Keratinocyte (primary cell): ENCODE results near the gene FOXA1. TPM values are rescaled to one million over a fixed set of nuclear protein-coding genes. Genes with fewer than 3 reads are reported as not detected.

ENCODE experiments used
- DNase-seq: peaks from one replicate; pipeline ENCODE4 v3.0.0-alpha.2; 2011; ENCODE audit warnings: low read depth, missing footprints, low spot score
- FAIRE-seq: peaks from 2 replicates; lab custom pipeline; 2011; peaks lifted over from hg19 to GRCh38; lab: Jason Lieb, UNC
- H2AFZ ChIP-seq: 2 replicates; pipeline ENCODE4 v1.6.0; 2012; ENCODE audit warnings: low read length, control low read depth, inconsistent platforms; ENCODE audit not compliant: control insufficient read depth
- H3K27ac ChIP-seq: 2 replicates; pipeline ENCODE4 v1.5.1; 2011; ENCODE audit warnings: low read length; ENCODE audit not compliant: control insufficient read depth, insufficient read depth
- H3K27me3 ChIP-seq: 3 replicates; pipeline ENCODE4 v1.6.0; 2011; ENCODE audit warnings: low read length; ENCODE audit not compliant: control insufficient read depth, insufficient read depth; ENCODE audit errors: extremely low read depth
- H3K36me3 ChIP-seq, 2 experiments: 2 replicates in 1 of 2; 3 replicates in 1 of 2; pipeline ENCODE4 v1.5.1; 2011; ENCODE audit warnings: low read length in 2 of 2, mild to moderate bottlenecking in 1 of 2; ENCODE audit not compliant: control insufficient read depth in 2 of 2, insufficient read depth in 2 of 2; ENCODE audit errors: extremely low read depth in 1 of 2
- H3K4me1 ChIP-seq: 3 replicates; pipeline ENCODE4 v1.5.1; 2011; ENCODE audit warnings: low read length; ENCODE audit not compliant: control insufficient read depth, insufficient read depth; ENCODE audit errors: extremely low read depth
- H3K4me2 ChIP-seq: 3 replicates; pipeline ENCODE4 v1.6.0; 2011; ENCODE audit warnings: low read depth, low read length; ENCODE audit not compliant: control insufficient read depth, insufficient read depth; ENCODE audit errors: extremely low read depth
- H3K4me3 ChIP-seq, 3 experiments: fragments of 200-600 bp in 1 of 3; sonication (generic) in 1 of 3; 2 replicates in 2 of 3; 3 replicates in 1 of 3; pipeline ENCODE4 v1.5.1; 2011 to 2016; ENCODE audit warnings: low read length in 3 of 3, mild to moderate bottlenecking in 3 of 3, control low read depth in 2 of 3, inconsistent platforms in 1 of 3, low read depth in 1 of 3, mixed read lengths in 1 of 3, mixed run types in 1 of 3, moderate library complexity in 1 of 3; ENCODE audit not compliant: control insufficient read depth in 2 of 3, insufficient read depth in 2 of 3; ENCODE audit errors: extremely low read depth in 1 of 3
- H3K79me2 ChIP-seq: 2 replicates; pipeline ENCODE4 v1.6.0; 2012; ENCODE audit warnings: low read length; ENCODE audit not compliant: control insufficient read depth, insufficient read depth
- H3K9ac ChIP-seq: 3 replicates; pipeline ENCODE4 v1.6.0; 2011; ENCODE audit warnings: low read length; ENCODE audit not compliant: control insufficient read depth, insufficient read depth; ENCODE audit errors: extremely low read depth
- H3K9me1 ChIP-seq: 3 replicates; pipeline ENCODE4 v1.6.0; 2011; ENCODE audit warnings: low read length; ENCODE audit not compliant: control insufficient read depth, insufficient read depth; ENCODE audit errors: extremely low read depth
- H3K9me3 ChIP-seq: 2 replicates; pipeline ENCODE4 v1.5.1; 2012; ENCODE audit warnings: low read depth, low read length; ENCODE audit not compliant: control insufficient read depth
- H4K20me1 ChIP-seq: 3 replicates; pipeline ENCODE4 v1.6.0; 2011; ENCODE audit warnings: low read length; ENCODE audit not compliant: control insufficient read depth, insufficient read depth; ENCODE audit errors: extremely low read depth
- CTCF ChIP-seq, 3 experiments: IDR thresholded peaks in 1 of 3; conservative IDR thresholded peaks in 1 of 3; optimal IDR thresholded peaks in 1 of 3; 2 replicates in 2 of 3; 3 replicates in 1 of 3; pipeline versions ENCODE3 to v1.5.1; 2011; ENCODE audit warnings: low read length in 3 of 3, mild to moderate bottlenecking in 3 of 3, moderate library complexity in 2 of 3, control low read depth in 1 of 3, inconsistent platforms in 1 of 3; ENCODE audit not compliant: insufficient read depth in 2 of 3; ENCODE audit errors: extremely low read depth in 1 of 3
- EZH2 ChIP-seq: IDR thresholded peaks from one replicate; pipeline ENCODE4 v1.6.1; 2012; ENCODE audit warnings: inconsistent platforms, mild to moderate bottlenecking, low read length, moderate library complexity
- dilution Hi-C: fragments of 300-500 bp; cut with MboI; formaldehyde crosslinking; loops from one replicate; pipeline ENCODE4 v1.7.0; 2020; ENCODE audit warnings: low sequenced_read_pairs; ENCODE audit not compliant: extremely low pct_ligation_motif_present
- polyA plus RNA-seq, 5 experiments: library from polyadenylated mRNA; depleted of rRNA in 3 of 5; stranded (reverse) in 3 of 5; stranded (forward) in 1 of 5; unstranded in 1 of 5; fragments of >200 nt; gene quantifications; 1 replicate in 1 of 5; 2 replicates in 3 of 5; 3 replicates in 1 of 5; pipeline versions ENCODE4 v1.2.1 to v1.2.3, GENCODE V29; 2011 to 2012; ENCODE audit warnings: missing spikeins in 2 of 5, low read depth in 1 of 5, low replicate concordance in 1 of 5

Gene FOXA1
- polyA plus RNA-seq, 1 donor (not counting 4 experiments of a cell fraction or from before 2014, with no cell fraction given), result 0.85 TPM

GRCh38 chr14:37539992-37540391 lies 55.1 kb downstream of the FOXA1 start:
- TF ChIP-seq CTCF (optimal IDR thresholded peaks at IDR 0.05 in 1 of 3, IDR thresholded peaks at IDR 0.05 in 1 of 3, conservative IDR thresholded peaks at IDR 0.05 in 1 of 3; ENCODE audit: extremely low read depth in 1 of 3, insufficient read depth in 2 of 3, low read length in 3 of 3), result no peak
- TF ChIP-seq EZH2, result no peak
- no peaks in the 10 kb centered on the region for H4K20me1 ChIP-seq
- no peaks in the 10 kb centered on the region for H3K27me3 ChIP-seq
- H3K9me3 ChIP-seq, result no peaks in the 10 kb centered on the region
- no peaks in the 10 kb centered on the region for H3K9me1 ChIP-seq
- FAIRE-seq, result no peak
- H3K27ac ChIP-seq, result no peak overlapping the region
- dilution Hi-C loops, result no loop called here
- no peak overlapping the region for H2AFZ ChIP-seq
- no peak overlapping the region for H3K4me3 ChIP-seq
- DNase-seq, result no peak
- no peaks in the 10 kb centered on the region for H3K4me1 ChIP-seq
- no peaks in the 10 kb centered on the region for H3K79me2 ChIP-seq
- H3K9ac ChIP-seq, result no peak overlapping the region
- H3K36me3 ChIP-seq, result no peaks in the 10 kb centered on the region
- no peak overlapping the region for H3K4me2 ChIP-seq

Other genes with a start within 250 kb of the FOXA1 start
- gene TTC6, start 380 bp upstream of the FOXA1 start, polyA plus RNA-seq, result not detected in 3 replicates